ENCODE results near the gene OR2A7. TPM values are rescaled to one million over a fixed set of nuclear protein-coding genes. Genes with fewer than 3 reads are reported as not detected.
"Not testable (repeated sequence)": the region's sequence is repeated elsewhere in the genome, so short reads cannot be mapped to it uniquely, and the experiment has no call there.

The OR2A7 gene
- total RNA-seq, 1 donor from 2014 or later: not detected

- not testable (repeated sequence) for H3K4me1 ChIP-seq (ENCODE audit: control insufficient read depth in 3 of 3, insufficient read depth in 3 of 3, low read length in 3 of 3); H3K36me3 ChIP-seq (ENCODE audit: control insufficient read depth in 3 of 3, insufficient read depth in 3 of 3, low read length in 3 of 3); H3K9ac ChIP-seq (ENCODE audit: low read depth in 1 of 3, low read length in 3 of 3); H3K9me3 ChIP-seq (ENCODE audit: control insufficient read depth in 3 of 3, low read length in 3 of 3); H3K27me3 ChIP-seq (ENCODE audit: control insufficient read depth in 3 of 3, insufficient read depth in 3 of 3, low read length in 3 of 3); H3K27ac ChIP-seq (ENCODE audit: low read depth, low read length); H3K4me3 ChIP-seq (ENCODE audit: low read length in 3 of 3)
These were observed 22.7 kb upstream of the OR2A7 start for GRCh38 chr7:144287171-144287784.

GRCh38 chr7:144283716-144284115, 19.1 kb upstream of the OR2A7 start:
- not testable (repeated sequence) for H3K27me3 ChIP-seq (ENCODE audit: control insufficient read depth in 3 of 3, insufficient read depth in 3 of 3, low read length in 3 of 3); H3K9ac ChIP-seq (ENCODE audit: low read depth in 1 of 3, low read length in 3 of 3); H3K27ac ChIP-seq (ENCODE audit: low read depth, low read length); H3K36me3 ChIP-seq (ENCODE audit: control insufficient read depth in 3 of 3, insufficient read depth in 3 of 3, low read length in 3 of 3); H3K4me1 ChIP-seq (ENCODE audit: control insufficient read depth in 3 of 3, insufficient read depth in 3 of 3, low read length in 3 of 3); H3K9me3 ChIP-seq (ENCODE audit: control insufficient read depth in 3 of 3, low read length in 3 of 3); H3K4me3 ChIP-seq (ENCODE audit: low read length in 3 of 3)

- H3K27ac ChIP-seq (ENCODE audit: low read depth, low read length); H3K27me3 ChIP-seq (ENCODE audit: control insufficient read depth in 3 of 3, insufficient read depth in 3 of 3, low read length in 3 of 3); H3K4me1 ChIP-seq (ENCODE audit: control insufficient read depth in 3 of 3, insufficient read depth in 3 of 3, low read length in 3 of 3); H3K9ac ChIP-seq (ENCODE audit: low read depth in 1 of 3, low read length in 3 of 3); H3K9me3 ChIP-seq (ENCODE audit: control insufficient read depth in 3 of 3, low read length in 3 of 3); H3K4me3 ChIP-seq (ENCODE audit: low read length in 3 of 3); H3K36me3 ChIP-seq (ENCODE audit: control insufficient read depth in 3 of 3, insufficient read depth in 3 of 3, low read length in 3 of 3): not testable (repeated sequence)
These were observed 17.9 kb upstream of the OR2A7 start for GRCh38 chr7:144282490-144282889.

GRCh38 chr7:144281981-144282380, 17.4 kb upstream of the OR2A7 start:
- not testable (repeated sequence) for H3K27ac ChIP-seq (ENCODE audit: low read depth, low read length); H3K4me3 ChIP-seq (ENCODE audit: low read length in 3 of 3); H3K27me3 ChIP-seq (ENCODE audit: control insufficient read depth in 3 of 3, insufficient read depth in 3 of 3, low read length in 3 of 3)

GRCh38 chr7:144280010-144280409, 15.4 kb upstream of the OR2A7 start:
- not testable (repeated sequence) for H3K4me1 ChIP-seq (ENCODE audit: control insufficient read depth in 3 of 3, insufficient read depth in 3 of 3, low read length in 3 of 3); H3K4me3 ChIP-seq (ENCODE audit: low read length in 3 of 3); H3K36me3 ChIP-seq (ENCODE audit: control insufficient read depth in 3 of 3, insufficient read depth in 3 of 3, low read length in 3 of 3); H3K9ac ChIP-seq (ENCODE audit: low read depth in 1 of 3, low read length in 3 of 3); H3K9me3 ChIP-seq (ENCODE audit: control insufficient read depth in 3 of 3, low read length in 3 of 3); H3K27ac ChIP-seq (ENCODE audit: low read depth, low read length); H3K27me3 ChIP-seq (ENCODE audit: control insufficient read depth in 3 of 3, insufficient read depth in 3 of 3, low read length in 3 of 3)

More at GRCh38 chr7:144281981-144282380, 17.4 kb upstream of the OR2A7 start:
- H3K9ac ChIP-seq (ENCODE audit: low read depth in 1 of 3, low read length in 3 of 3); H3K4me1 ChIP-seq (ENCODE audit: control insufficient read depth in 3 of 3, insufficient read depth in 3 of 3, low read length in 3 of 3); H3K36me3 ChIP-seq (ENCODE audit: control insufficient read depth in 3 of 3, insufficient read depth in 3 of 3, low read length in 3 of 3); H3K9me3 ChIP-seq (ENCODE audit: control insufficient read depth in 3 of 3, low read length in 3 of 3): not testable (repeated sequence)

- not testable (repeated sequence) for H3K27ac ChIP-seq (ENCODE audit: low read depth, low read length); H3K4me3 ChIP-seq (ENCODE audit: low read length in 3 of 3); H3K27me3 ChIP-seq (ENCODE audit: control insufficient read depth in 3 of 3, insufficient read depth in 3 of 3, low read length in 3 of 3); H3K36me3 ChIP-seq (ENCODE audit: control insufficient read depth in 3 of 3, insufficient read depth in 3 of 3, low read length in 3 of 3); H3K9ac ChIP-seq (ENCODE audit: low read depth in 1 of 3, low read length in 3 of 3); H3K4me1 ChIP-seq (ENCODE audit: control insufficient read depth in 3 of 3, insufficient read depth in 3 of 3, low read length in 3 of 3); H3K9me3 ChIP-seq (ENCODE audit: control insufficient read depth in 3 of 3, low read length in 3 of 3)
These were observed 10.7 kb upstream of the OR2A7 start for GRCh38 chr7:144275281-144275680.

- not testable (repeated sequence) for H3K27me3 ChIP-seq (ENCODE audit: control insufficient read depth in 3 of 3, insufficient read depth in 3 of 3, low read length in 3 of 3); H3K36me3 ChIP-seq (ENCODE audit: control insufficient read depth in 3 of 3, insufficient read depth in 3 of 3, low read length in 3 of 3); H3K9ac ChIP-seq (ENCODE audit: low read depth in 1 of 3, low read length in 3 of 3); H3K27ac ChIP-seq (ENCODE audit: low read depth, low read length); H3K9me3 ChIP-seq (ENCODE audit: control insufficient read depth in 3 of 3, low read length in 3 of 3); H3K4me1 ChIP-seq (ENCODE audit: control insufficient read depth in 3 of 3, insufficient read depth in 3 of 3, low read length in 3 of 3); H3K4me3 ChIP-seq (ENCODE audit: low read length in 3 of 3)
These were observed 4.6 kb upstream of the OR2A7 start, which contains the start of gene CTAGE8 for GRCh38 chr7:144269188-144269587. TSS of gene CTAGE8 (minus strand) at chr7:144269288. CDS start at chr7:144269250, 38 bp downstream.

- H3K27ac ChIP-seq (ENCODE audit: low read depth, low read length); H3K36me3 ChIP-seq (ENCODE audit: control insufficient read depth in 3 of 3, insufficient read depth in 3 of 3, low read length in 3 of 3); H3K9me3 ChIP-seq (ENCODE audit: control insufficient read depth in 3 of 3, low read length in 3 of 3); H3K4me1 ChIP-seq (ENCODE audit: control insufficient read depth in 3 of 3, insufficient read depth in 3 of 3, low read length in 3 of 3); H3K4me3 ChIP-seq (ENCODE audit: low read length in 3 of 3); H3K9ac ChIP-seq (ENCODE audit: low read depth in 1 of 3, low read length in 3 of 3); H3K27me3 ChIP-seq (ENCODE audit: control insufficient read depth in 3 of 3, insufficient read depth in 3 of 3, low read length in 3 of 3): not testable (repeated sequence)
These were observed 2.5 kb downstream of the OR2A7 start for GRCh38 chr7:144262128-144262527.

- H3K9ac ChIP-seq (ENCODE audit: low read depth in 1 of 3, low read length in 3 of 3); H3K9me3 ChIP-seq (ENCODE audit: control insufficient read depth in 3 of 3, low read length in 3 of 3); H3K27me3 ChIP-seq (ENCODE audit: control insufficient read depth in 3 of 3, insufficient read depth in 3 of 3, low read length in 3 of 3); H3K4me1 ChIP-seq (ENCODE audit: control insufficient read depth in 3 of 3, insufficient read depth in 3 of 3, low read length in 3 of 3); H3K4me3 ChIP-seq (ENCODE audit: low read length in 3 of 3); H3K36me3 ChIP-seq (ENCODE audit: control insufficient read depth in 3 of 3, insufficient read depth in 3 of 3, low read length in 3 of 3); H3K27ac ChIP-seq (ENCODE audit: low read depth, low read length): not testable (repeated sequence)
These were observed 5.5 kb downstream of the OR2A7 start for GRCh38 chr7:144259067-144259466.

- no peaks in the 10 kb centered on the region for H3K27me3 ChIP-seq (ENCODE audit: control insufficient read depth in 3 of 3, insufficient read depth in 3 of 3, low read length in 3 of 3)
- H3K4me1 ChIP-seq (ENCODE audit: control insufficient read depth in 3 of 3, insufficient read depth in 3 of 3, low read length in 3 of 3): no peaks in the 10 kb centered on the region
- H3K27ac ChIP-seq (ENCODE audit: low read depth, low read length): no peak overlapping the region
- no peaks in the 10 kb centered on the region for H3K9me3 ChIP-seq (ENCODE audit: control insufficient read depth in 3 of 3, low read length in 3 of 3)
- H3K9ac ChIP-seq (ENCODE audit: low read depth in 1 of 3, low read length in 3 of 3): no peak overlapping the region
- H3K36me3 ChIP-seq (ENCODE audit: control insufficient read depth in 3 of 3, insufficient read depth in 3 of 3, low read length in 3 of 3): no peaks in the 10 kb centered on the region
- H3K4me3 ChIP-seq (ENCODE audit: low read length in 3 of 3): no peak overlapping the region
These were observed 8.5 kb downstream of the OR2A7 start for GRCh38 chr7:144256112-144256511.

GRCh38 chr7:144255471-144255897, 9.1 kb downstream of the OR2A7 start:
- no peak overlapping the region for H3K9ac ChIP-seq (ENCODE audit: low read depth in 1 of 3, low read length in 3 of 3)
- no peaks in the 10 kb centered on the region for H3K4me1 ChIP-seq (ENCODE audit: control insufficient read depth in 3 of 3, insufficient read depth in 3 of 3, low read length in 3 of 3)
- H3K36me3 ChIP-seq (ENCODE audit: control insufficient read depth in 3 of 3, insufficient read depth in 3 of 3, low read length in 3 of 3): no peaks in the 10 kb centered on the region
- H3K27me3 ChIP-seq (ENCODE audit: control insufficient read depth in 3 of 3, insufficient read depth in 3 of 3, low read length in 3 of 3): no peaks in the 10 kb centered on the region
- H3K4me3 ChIP-seq (ENCODE audit: low read length in 3 of 3): no peak overlapping the region
- H3K9me3 ChIP-seq (ENCODE audit: control insufficient read depth in 3 of 3, low read length in 3 of 3): no peaks in the 10 kb centered on the region
- no peak overlapping the region for H3K27ac ChIP-seq (ENCODE audit: low read depth, low read length)
